OCI-LY1 (cell line): ENCODE data around the gene ARHGAP28.

Source experiments
- H2AFZ ChIP-seq: fragments of 200-600 bp; sonication (generic), shearing (Covaris generic); 2 replicates; pipeline ENCODE4 v1.6.0; 2014; ENCODE audit warnings: antibody characterized with exemption, mild to moderate bottlenecking, low read length
- H3F3A ChIP-seq: fragments of 200-600 bp; sonication (generic), shearing (Covaris generic); 2 replicates; pipeline ENCODE4 v1.6.0; 2014; ENCODE audit warnings: mild to moderate bottlenecking, antibody characterized with exemption, low read length, moderate library complexity; ENCODE audit not compliant: insufficient read depth
- H3K27ac ChIP-seq: fragments of 200-600 bp; sonication (generic); 2 replicates; pipeline ENCODE4 v1.5.1; 2014; ENCODE audit warnings: low read length, mixed run types, mild to moderate bottlenecking, low read depth; ENCODE audit not compliant: poor library complexity, severe bottlenecking
- H3K27me3 ChIP-seq: fragments of 200-600 bp; sonication (generic); 2 replicates; pipeline ENCODE4 v1.6.0; 2014; ENCODE audit warnings: antibody characterized with exemption, mild to moderate bottlenecking, low read length, moderate library complexity; ENCODE audit not compliant: insufficient read depth
- H3K36me3 ChIP-seq: fragments of 200-600 bp; sonication (generic); 2 replicates; pipeline ENCODE4 v1.6.1; 2014; ENCODE audit warnings: mild to moderate bottlenecking, antibody characterized with exemption, low read length, moderate library complexity, mixed read lengths; ENCODE audit not compliant: insufficient read depth
- H3K4me1 ChIP-seq: fragments of 200-600 bp; sonication (generic); 2 replicates; pipeline ENCODE4 v1.5.1; 2014; ENCODE audit warnings: mild to moderate bottlenecking, low read length, moderate library complexity; ENCODE audit not compliant: insufficient read depth, severe bottlenecking
- H3K4me2 ChIP-seq: fragments of 200-600 bp; sonication (generic), shearing (Covaris generic); 2 replicates; pipeline ENCODE4 v1.6.1; 2014; ENCODE audit warnings: low read length
- H3K4me3 ChIP-seq: fragments of 200-600 bp; sonication (generic); 2 replicates; pipeline ENCODE4 v1.5.1; 2014; ENCODE audit warnings: low read length, low read depth, mild to moderate bottlenecking, mixed read lengths; ENCODE audit not compliant: poor library complexity, severe bottlenecking
- H3K79me2 ChIP-seq: fragments of 200-600 bp; shearing (Covaris generic); 2 replicates; pipeline ENCODE4 v1.6.1; 2016; ENCODE audit warnings: mixed run types, low read length, mixed read lengths; ENCODE audit not compliant: insufficient read depth
- H3K9ac ChIP-seq: fragments of 200-600 bp; sonication (generic), shearing (Covaris generic); 2 replicates; pipeline ENCODE4 v1.6.1; 2014; ENCODE audit warnings: mild to moderate bottlenecking, low read length, mixed read lengths
- H3K9me2 ChIP-seq: fragments of 200-600 bp; sonication (generic), shearing (Covaris generic); 2 replicates; pipeline ENCODE4 v1.6.1; 2014; ENCODE audit warnings: low read depth, mild to moderate bottlenecking, low read length, mixed read lengths
- H3K9me3 ChIP-seq: fragments of 200-600 bp; shearing (Covaris generic); 2 replicates; pipeline ENCODE4 v1.6.1; 2014; ENCODE audit warnings: low read length, mixed read lengths
- H4K20me1 ChIP-seq: fragments of 200-600 bp; sonication (generic), shearing (Covaris generic); 2 replicates; pipeline ENCODE4 v1.6.0; 2016; ENCODE audit warnings: mild to moderate bottlenecking, low read length; ENCODE audit not compliant: insufficient read depth
- EZH2 ChIP-seq: fragments of 200-600 bp; sonication (generic), shearing (Covaris generic); IDR thresholded peaks from 2 replicates; pipeline ENCODE4 v1.8.0; 2017; ENCODE audit warnings: borderline replicate concordance, mixed run types, mild to moderate bottlenecking, antibody characterized with exemption, low read length, moderate library complexity, mixed read lengths
- TF ChIP-seq, protein P1 (sequence below): fragments of 200-600 bp; sonication (generic), shearing (Covaris generic); IDR thresholded peaks from 2 replicates; pipeline ENCODE4 v1.5.1; 2017; ENCODE audit warnings: mild to moderate bottlenecking, antibody characterized with exemption, low read length, moderate library complexity, mixed read lengths

Gene ARHGAP28, protein sequence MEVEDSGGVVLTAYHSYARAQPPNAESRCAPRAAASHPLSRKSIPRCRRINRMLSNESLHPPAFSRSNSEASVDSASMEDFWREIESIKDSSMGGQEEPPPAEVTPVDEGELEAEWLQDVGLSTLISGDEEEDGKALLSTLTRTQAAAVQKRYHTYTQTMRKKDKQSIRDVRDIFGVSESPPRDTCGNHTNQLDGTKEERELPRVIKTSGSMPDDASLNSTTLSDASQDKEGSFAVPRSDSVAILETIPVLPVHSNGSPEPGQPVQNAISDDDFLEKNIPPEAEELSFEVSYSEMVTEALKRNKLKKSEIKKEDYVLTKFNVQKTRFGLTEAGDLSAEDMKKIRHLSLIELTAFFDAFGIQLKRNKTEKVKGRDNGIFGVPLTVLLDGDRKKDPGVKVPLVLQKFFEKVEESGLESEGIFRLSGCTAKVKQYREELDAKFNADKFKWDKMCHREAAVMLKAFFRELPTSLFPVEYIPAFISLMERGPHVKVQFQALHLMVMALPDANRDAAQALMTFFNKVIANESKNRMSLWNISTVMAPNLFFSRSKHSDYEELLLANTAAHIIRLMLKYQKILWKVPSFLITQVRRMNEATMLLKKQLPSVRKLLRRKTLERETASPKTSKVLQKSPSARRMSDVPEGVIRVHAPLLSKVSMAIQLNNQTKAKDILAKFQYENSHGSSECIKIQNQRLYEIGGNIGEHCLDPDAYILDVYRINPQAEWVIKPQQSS

DNA sequence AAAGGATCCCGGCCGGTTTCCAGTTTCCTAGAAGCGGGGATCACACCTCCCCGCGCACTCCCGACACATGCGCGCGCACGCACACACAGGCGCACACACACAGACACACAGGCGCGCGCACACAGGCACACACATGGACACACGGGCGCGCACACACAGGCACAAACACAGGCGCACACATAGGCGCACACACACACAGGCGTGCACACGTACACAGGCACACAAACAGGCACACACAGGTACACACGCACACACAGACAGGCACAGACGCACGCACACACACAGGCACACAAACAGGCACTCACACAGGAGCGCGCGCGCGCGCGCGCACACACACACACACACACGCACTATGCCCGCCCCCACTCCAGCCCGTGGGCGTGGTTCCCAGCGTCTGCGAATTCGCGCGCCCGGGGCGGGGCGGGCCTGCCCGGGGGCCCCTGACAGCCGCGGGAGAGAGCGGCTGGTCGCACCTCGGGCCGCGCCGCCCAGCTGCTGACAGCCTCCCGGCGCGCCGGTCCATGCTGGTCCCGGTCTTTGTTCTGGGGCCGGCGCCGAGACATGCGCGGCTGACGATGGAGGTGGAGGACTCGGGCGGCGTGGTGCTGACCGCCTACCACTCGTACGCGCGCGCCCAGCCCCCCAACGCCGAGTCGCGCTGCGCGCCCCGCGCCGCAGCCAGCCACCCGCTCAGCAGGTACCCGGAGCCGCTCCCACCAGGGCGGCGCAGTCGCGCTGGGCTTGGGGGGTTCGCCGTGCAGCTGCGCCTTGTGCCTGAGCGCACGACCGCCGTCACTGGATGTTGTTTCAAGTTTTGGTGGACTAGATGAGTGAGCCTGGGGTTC lies at the start of gene ARHGAP28:
ARHGAP28 (plus strand) TSS at position 470 of the 845 bp plus-strand sequence; CDS start at position 576, 106 bp downstream.
- H3K27me3 ChIP-seq: no peaks in the 10 kb centered on the region
- no peaks in the 10 kb centered on the region for H3K79me2 ChIP-seq
- peaks cover 5% of the 10 kb centered on the region for H3K4me1 ChIP-seq
- no peak within 1 kb of the TSS for H3K27ac ChIP-seq
- peak within 1 kb of the TSS; percentile 57 for H3K4me3 ChIP-seq
- H3K4me2 ChIP-seq: peak within 1 kb of the TSS; percentile 55
- no peaks in the 10 kb centered on the region for H3K9me2 ChIP-seq
- H4K20me1 ChIP-seq: no peaks in the 10 kb centered on the region
- H3K9ac ChIP-seq: no peak within 1 kb of the TSS
- H3F3A ChIP-seq: no peaks in the 10 kb centered on the region
- H2AFZ ChIP-seq: no peak within 1 kb of the TSS
- TF ChIP-seq, protein P1, sequence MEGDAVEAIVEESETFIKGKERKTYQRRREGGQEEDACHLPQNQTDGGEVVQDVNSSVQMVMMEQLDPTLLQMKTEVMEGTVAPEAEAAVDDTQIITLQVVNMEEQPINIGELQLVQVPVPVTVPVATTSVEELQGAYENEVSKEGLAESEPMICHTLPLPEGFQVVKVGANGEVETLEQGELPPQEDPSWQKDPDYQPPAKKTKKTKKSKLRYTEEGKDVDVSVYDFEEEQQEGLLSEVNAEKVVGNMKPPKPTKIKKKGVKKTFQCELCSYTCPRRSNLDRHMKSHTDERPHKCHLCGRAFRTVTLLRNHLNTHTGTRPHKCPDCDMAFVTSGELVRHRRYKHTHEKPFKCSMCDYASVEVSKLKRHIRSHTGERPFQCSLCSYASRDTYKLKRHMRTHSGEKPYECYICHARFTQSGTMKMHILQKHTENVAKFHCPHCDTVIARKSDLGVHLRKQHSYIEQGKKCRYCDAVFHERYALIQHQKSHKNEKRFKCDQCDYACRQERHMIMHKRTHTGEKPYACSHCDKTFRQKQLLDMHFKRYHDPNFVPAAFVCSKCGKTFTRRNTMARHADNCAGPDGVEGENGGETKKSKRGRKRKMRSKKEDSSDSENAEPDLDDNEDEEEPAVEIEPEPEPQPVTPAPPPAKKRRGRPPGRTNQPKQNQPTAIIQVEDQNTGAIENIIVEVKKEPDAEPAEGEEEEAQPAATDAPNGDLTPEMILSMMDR: peak; percentile 23; the same call in 1 of the 2 replicates
- no peak for TF ChIP-seq EZH2
- H3K36me3 ChIP-seq: no peaks in the 10 kb centered on the region
- H3K9me3 ChIP-seq: no peaks in the 10 kb centered on the region

DNA sequence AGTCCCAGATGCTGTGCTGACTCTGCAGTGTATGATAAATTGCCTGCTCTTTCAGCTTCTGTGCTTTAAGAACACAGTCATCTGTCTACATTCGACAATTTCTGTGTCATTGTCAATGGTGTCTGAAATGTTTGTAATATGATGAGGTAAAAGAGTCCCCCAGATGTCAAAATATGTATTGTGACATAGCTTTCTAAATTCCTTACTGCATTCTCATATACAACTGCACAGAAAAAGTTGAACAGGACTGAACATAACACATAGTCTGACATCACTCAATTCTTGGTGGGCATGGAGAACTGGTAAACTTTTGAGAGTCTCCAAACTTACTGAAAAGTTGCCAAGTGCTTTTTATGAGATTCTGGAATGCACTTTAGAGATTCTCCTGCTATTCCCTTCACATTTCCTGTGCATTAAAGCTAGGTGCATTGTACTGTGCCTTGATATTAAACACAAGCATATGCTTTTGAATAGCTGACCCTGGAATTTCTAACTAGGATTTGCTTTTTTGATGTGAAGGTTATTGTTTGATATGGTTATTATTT lies 48.1 kb upstream of the ARHGAP28 start:
- no peaks in the 10 kb centered on the region for H3K79me2 ChIP-seq
- H4K20me1 ChIP-seq: no peaks in the 10 kb centered on the region
- no peak overlapping the region for H2AFZ ChIP-seq
- H3F3A ChIP-seq: no peaks in the 10 kb centered on the region
- H3K4me3 ChIP-seq: no peak overlapping the region
- TF ChIP-seq EZH2: no peak
- TF ChIP-seq, protein P1: no peak
- H3K36me3 ChIP-seq: no peaks in the 10 kb centered on the region
- no peak overlapping the region for H3K27ac ChIP-seq
- no peaks in the 10 kb centered on the region for H3K4me1 ChIP-seq
- no peaks in the 10 kb centered on the region for H3K9me3 ChIP-seq
- no peaks in the 10 kb centered on the region; the same call in 1 of the 2 replicates for H3K27me3 ChIP-seq
- no peaks in the 10 kb centered on the region for H3K9me2 ChIP-seq
- H3K4me2 ChIP-seq: no peak overlapping the region
- H3K9ac ChIP-seq: no peak overlapping the region

DNA sequence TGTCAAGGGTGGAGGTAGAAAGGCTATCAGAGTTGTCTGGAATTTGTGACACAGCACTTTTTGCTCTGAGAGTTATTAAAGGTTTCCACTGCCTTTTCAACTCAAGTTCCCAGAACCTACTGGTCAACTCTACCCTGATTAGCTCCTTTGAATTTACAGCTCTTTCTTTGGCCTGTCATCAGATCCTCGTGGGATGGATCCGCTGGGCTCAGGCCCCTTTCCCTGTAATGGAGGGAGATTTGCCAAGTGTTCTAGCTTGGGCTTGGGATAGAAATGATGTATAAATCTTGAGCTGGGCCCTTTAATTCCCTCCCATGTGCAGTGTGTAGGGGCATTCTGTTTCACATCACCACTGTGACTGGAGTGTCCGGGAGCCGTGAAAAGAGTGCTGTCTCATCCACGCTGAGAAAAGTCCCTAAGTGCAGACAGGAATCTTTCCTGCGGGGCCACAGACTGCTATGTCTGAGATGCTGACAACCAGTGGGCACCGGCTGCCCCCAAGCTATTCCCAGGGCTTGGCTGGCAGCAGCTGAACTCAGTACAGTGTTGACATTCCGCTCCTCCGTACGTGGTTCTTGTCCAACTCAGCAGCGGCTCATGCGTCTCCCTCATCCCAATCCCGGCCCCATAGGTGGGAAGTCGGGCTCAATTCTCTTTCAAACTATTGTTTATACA lies 46.9 kb upstream of the ARHGAP28 start:
- Histone ChIP-seq H3K9me3 (no peaks in the 10 kb centered on the region), H3K4me3 (no peak overlapping the region)
- TF ChIP-seq, protein P1: no peak
- no peak for TF ChIP-seq EZH2

More for the DNA sequence above, 46.9 kb upstream of the ARHGAP28 start:
- Histone ChIP-seq H3K36me3 (no peaks in the 10 kb centered on the region), H3K9ac (no peak overlapping the region), H3K4me1 (no peaks in the 10 kb centered on the region), H3K27me3 (no peaks in the 10 kb centered on the region; the same call in 1 of the 2 replicates), H3F3A (no peaks in the 10 kb centered on the region), H4K20me1 (no peaks in the 10 kb centered on the region), H3K4me2 (no peak overlapping the region), H2AFZ (no peak overlapping the region), H3K9me2 (no peaks in the 10 kb centered on the region), H3K27ac (no peak overlapping the region), H3K79me2 (no peaks in the 10 kb centered on the region)
